PC-3 (cell line): ENCODE data around the gene AGL. TPM values are rescaled to one million over a fixed set of nuclear protein-coding genes. Genes with fewer than 3 reads are reported as not detected.
"Not testable (repeated sequence)": the region's sequence is repeated elsewhere in the genome, so short reads cannot be mapped to it uniquely, and the experiment has no call there.

Source experiments
- ATAC-seq: fragments of 200-7000 bp; cut with Tn5 transposase; 2 replicates; pipeline ENCODE4 v1.9.1; 2020; ENCODE audit warnings: mild to moderate bottlenecking, moderate library complexity
- BruUV-seq: library from RNA; stranded (reverse); fragments of 400-500 nt; replicated peaks from 2 replicates; lab custom pipeline; 2021; lab: Mats Ljungman, UMichigan
- CTCF ChIA-PET: fragments of 300-600 bp; sonication (Branson Sonifier 250); formaldehyde crosslinking; loops from one replicate; lab custom pipeline; 2022; ENCODE audit warnings: antibody characterized with exemption; lab: Charles Lee
- POLR2A ChIA-PET: fragments of 300-600 bp; sonication (Branson Sonifier 250); formaldehyde crosslinking; loops from one replicate; lab custom pipeline; 2022; ENCODE audit warnings: antibody characterized with exemption; ENCODE audit not compliant: unreplicated experiment; lab: Charles Lee
- DNase-seq: peaks from one replicate; pipeline ENCODE4 v3.0.0-alpha.2; 2015
- H2AFZ ChIP-seq: fragments of 300-600 bp; sonication (generic); 2 replicates; pipeline ENCODE4 v1.6.0; 2016; ENCODE audit warnings: antibody characterized with exemption, low read length
- H3F3A ChIP-seq: fragments of 300-600 bp; sonication (generic); one replicate; pipeline ENCODE4 v1.6.0; 2017; ENCODE audit warnings: antibody characterized with exemption, low read length, control low read depth, mild to moderate bottlenecking; ENCODE audit not compliant: unreplicated experiment
- H3K27ac ChIP-seq: fragments of 300-600 bp; sonication (generic); 2 replicates; pipeline ENCODE4 v1.5.1; 2016; ENCODE audit warnings: mild to moderate bottlenecking, low read length
- H3K27me3 ChIP-seq: fragments of 300-600 bp; sonication (generic); 2 replicates; pipeline ENCODE4 v1.6.1; 2016; ENCODE audit warnings: low read length, mixed read lengths
- H3K36me3 ChIP-seq: fragments of 300-600 bp; sonication (generic); 2 replicates; pipeline ENCODE4 v1.6.1; 2016; ENCODE audit warnings: low read depth, mixed run types, low read length, mixed read lengths
- H3K4me1 ChIP-seq: fragments of 300-600 bp; sonication (generic); 2 replicates; pipeline ENCODE4 v1.5.1; 2016; ENCODE audit warnings: low read length; ENCODE audit not compliant: insufficient read depth
- H3K4me2 ChIP-seq: fragments of 300-600 bp; sonication (generic); 2 replicates; pipeline ENCODE4 v1.6.0; 2016; ENCODE audit warnings: low read length
- H3K4me3 ChIP-seq: fragments of 300-600 bp; sonication (generic); 2 replicates; pipeline ENCODE4 v1.5.1; 2016; ENCODE audit warnings: mild to moderate bottlenecking, low read length, mixed read lengths
- H3K79me2 ChIP-seq: fragments of 300-600 bp; sonication (generic); 2 replicates; pipeline ENCODE4 v1.6.1; 2017; ENCODE audit warnings: low read length, mixed read lengths
- H3K9ac ChIP-seq: fragments of 300-600 bp; sonication (generic); 2 replicates; pipeline ENCODE4 v1.6.0; 2016; ENCODE audit warnings: mild to moderate bottlenecking, low read length
- H3K9me2 ChIP-seq: fragments of 300-600 bp; sonication (generic); replicated peaks from 2 replicates; pipeline ENCODE4 v1.6.1; 2016; ENCODE audit warnings: mixed run types, low read length, mixed read lengths
- H3K9me3 ChIP-seq: fragments of 300-600 bp; sonication (generic); 2 replicates; pipeline ENCODE4 v1.6.1; 2016; ENCODE audit warnings: low read length, mixed read lengths
- H4K20me1 ChIP-seq: fragments of 300-600 bp; sonication (generic); 2 replicates; pipeline ENCODE4 v1.6.1; 2016; ENCODE audit warnings: low read length, mixed read lengths
- EZH2 ChIP-seq: fragments of 300-600 bp; sonication (generic); IDR thresholded peaks from one replicate; pipeline ENCODE4 v1.6.1; 2017; ENCODE audit warnings: antibody characterized with exemption, mild to moderate bottlenecking, low read length; ENCODE audit not compliant: unreplicated experiment
- EZH2phosphoT487 ChIP-seq: fragments of 300-600 bp; sonication (generic); IDR thresholded peaks from 2 replicates; pipeline ENCODE4 v1.6.1; 2018; ENCODE audit warnings: mild to moderate bottlenecking, antibody characterized with exemption, low read length, borderline replicate concordance
- intact Hi-C: fragments of 100-400 bp; cut with micrococcal nuclease; formaldehyde crosslinking; loops from 2 replicates; pipeline ENCODE4 v1.9.0; 2023
- total RNA-seq: library from RNA; depleted of rRNA; stranded (reverse); fragments of >200 nt; gene quantifications from 2 replicates; pipeline ENCODE4 v1.2.3, GENCODE V29; 2014
- TF ChIP-seq, protein P1 (sequence below): fragments of 300-600 bp; sonication (generic); conservative IDR thresholded peaks from 2 replicates; pipeline ENCODE4 v1.5.1; 2017; ENCODE audit warnings: antibody characterized with exemption, low read depth, mild to moderate bottlenecking, low read length

The AGL gene
- total RNA-seq, 1 experiment from 2014 or later = 8.7 TPM

DNA sequence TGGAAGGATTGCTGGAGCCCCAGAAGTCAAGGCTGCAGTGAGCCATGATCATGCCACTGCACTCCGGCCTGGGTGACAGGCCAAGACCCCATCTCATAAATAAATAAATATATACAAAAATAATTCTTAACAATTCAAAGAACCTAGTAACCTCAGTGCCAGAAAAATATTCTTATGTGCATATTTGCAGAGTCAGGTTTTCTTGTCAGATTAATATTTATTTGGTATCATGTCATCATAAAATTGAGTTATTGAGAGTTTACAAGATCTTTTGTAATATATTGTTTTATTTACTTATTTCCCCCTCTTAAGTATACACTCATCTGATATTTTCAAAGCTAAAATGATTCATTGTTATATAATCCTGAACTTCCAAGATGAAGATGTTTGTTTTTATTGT is 24.5 kb upstream of the AGL start:
- H3K9me3 ChIP-seq = no peaks in the 10 kb centered on the region
- ChIA-PET CTCF (no interaction called here), POLR2A (no interaction called here)
- intact Hi-C loops = no loop called here
- H3K4me3 ChIP-seq = no peak overlapping the region
- H4K20me1 ChIP-seq = no peaks in the 10 kb centered on the region
- H3K9me2 ChIP-seq = no peaks in the 10 kb centered on the region
- H2AFZ ChIP-seq = no peak overlapping the region
- H3K27me3 ChIP-seq = no peaks in the 10 kb centered on the region
- no peak for TF ChIP-seq EZH2phosphoT487
- TF ChIP-seq, protein P1, sequence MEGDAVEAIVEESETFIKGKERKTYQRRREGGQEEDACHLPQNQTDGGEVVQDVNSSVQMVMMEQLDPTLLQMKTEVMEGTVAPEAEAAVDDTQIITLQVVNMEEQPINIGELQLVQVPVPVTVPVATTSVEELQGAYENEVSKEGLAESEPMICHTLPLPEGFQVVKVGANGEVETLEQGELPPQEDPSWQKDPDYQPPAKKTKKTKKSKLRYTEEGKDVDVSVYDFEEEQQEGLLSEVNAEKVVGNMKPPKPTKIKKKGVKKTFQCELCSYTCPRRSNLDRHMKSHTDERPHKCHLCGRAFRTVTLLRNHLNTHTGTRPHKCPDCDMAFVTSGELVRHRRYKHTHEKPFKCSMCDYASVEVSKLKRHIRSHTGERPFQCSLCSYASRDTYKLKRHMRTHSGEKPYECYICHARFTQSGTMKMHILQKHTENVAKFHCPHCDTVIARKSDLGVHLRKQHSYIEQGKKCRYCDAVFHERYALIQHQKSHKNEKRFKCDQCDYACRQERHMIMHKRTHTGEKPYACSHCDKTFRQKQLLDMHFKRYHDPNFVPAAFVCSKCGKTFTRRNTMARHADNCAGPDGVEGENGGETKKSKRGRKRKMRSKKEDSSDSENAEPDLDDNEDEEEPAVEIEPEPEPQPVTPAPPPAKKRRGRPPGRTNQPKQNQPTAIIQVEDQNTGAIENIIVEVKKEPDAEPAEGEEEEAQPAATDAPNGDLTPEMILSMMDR = no peak
- TF ChIP-seq EZH2 = no peak
- no peak overlapping the region for H3K27ac ChIP-seq
- no peaks in the 10 kb centered on the region for H3K4me1 ChIP-seq
- no peaks in the 10 kb centered on the region for H3K79me2 ChIP-seq
- DNase-seq = no peak
- no peaks in the 10 kb centered on the region for H3F3A ChIP-seq
- no peak for ATAC-seq
- no TSS peak for BruUV-seq
- no peak overlapping the region for H3K9ac ChIP-seq
- no peak overlapping the region for H3K4me2 ChIP-seq
- no peaks in the 10 kb centered on the region for H3K36me3 ChIP-seq

GRCh38 chr1:99827970-99828369 is 22.2 kb upstream of the AGL start:
- H3K36me3 ChIP-seq = no peaks in the 10 kb centered on the region
- H3K9me2 ChIP-seq = no peaks in the 10 kb centered on the region
- ATAC-seq (no peak), DNase-seq (no peak)
- no peaks in the 10 kb centered on the region for H3K4me1 ChIP-seq
- no peaks in the 10 kb centered on the region for H3K9me3 ChIP-seq
- ChIA-PET POLR2A (no interaction called here), CTCF (no interaction called here)
- no peak for TF ChIP-seq EZH2
- TF ChIP-seq EZH2phosphoT487 = no peak
- TF ChIP-seq, protein P1 = no peak
- no TSS peak for BruUV-seq
- no peak overlapping the region for H3K27ac ChIP-seq
- H3F3A ChIP-seq = no peaks in the 10 kb centered on the region
- H3K4me3 ChIP-seq = no peak overlapping the region
- no peak overlapping the region for H3K4me2 ChIP-seq
- H3K9ac ChIP-seq = no peak overlapping the region
- no peaks in the 10 kb centered on the region for H4K20me1 ChIP-seq
- no peaks in the 10 kb centered on the region for H3K79me2 ChIP-seq
- H2AFZ ChIP-seq = no peak overlapping the region
- no peaks in the 10 kb centered on the region for H3K27me3 ChIP-seq
- intact Hi-C loops = no loop called here

GRCh38 chr1:99829269-99829668 is 20.9 kb upstream of the AGL start:
- TF ChIP-seq, protein P1 = no peak
- TF ChIP-seq EZH2phosphoT487 (no peak), EZH2 (no peak)
- H3K79me2 ChIP-seq = no peaks in the 10 kb centered on the region
- no peaks in the 10 kb centered on the region for H3K27me3 ChIP-seq
- no peak for ATAC-seq
- no peaks in the 10 kb centered on the region for H3K4me1 ChIP-seq
- no peaks in the 10 kb centered on the region for H3K9me3 ChIP-seq
- no peak overlapping the region for H3K27ac ChIP-seq
- H3K9me2 ChIP-seq = no peaks in the 10 kb centered on the region
- no TSS peak for BruUV-seq
- H3K4me3 ChIP-seq = no peak overlapping the region
- no peaks in the 10 kb centered on the region for H3F3A ChIP-seq
- intact Hi-C loops = no loop called here
- no peak overlapping the region for H3K9ac ChIP-seq
- ChIA-PET CTCF (no interaction called here), POLR2A (no interaction called here)
- H3K36me3 ChIP-seq = no peaks in the 10 kb centered on the region
- H2AFZ ChIP-seq = no peak overlapping the region
- DNase-seq = no peak
- no peaks in the 10 kb centered on the region for H4K20me1 ChIP-seq
- H3K4me2 ChIP-seq = no peak overlapping the region

GRCh38 chr1:99833911-99834310 is 16.2 kb upstream of the AGL start:
- H3K4me2 ChIP-seq, intact Hi-C loops, BruUV-seq, POLR2A ChIA-PET, H4K20me1 ChIP-seq, H3K4me3 ChIP-seq, CTCF ChIA-PET, H2AFZ ChIP-seq, H3K9me3 ChIP-seq, DNase-seq, H3K79me2 ChIP-seq, H3K27me3 ChIP-seq, H3K9me2 ChIP-seq, H3K36me3 ChIP-seq, H3K9ac ChIP-seq, H3K4me1 ChIP-seq, H3F3A ChIP-seq, ATAC-seq, H3K27ac ChIP-seq: not testable (repeated sequence)
